Measurements from ENCODE around the gene TNN.
A peak's percentile ranks its signal among the peaks of the same experiment; 100 is the strongest.
"Not testable (repeated sequence)": the region's sequence is repeated elsewhere in the genome, so short reads cannot be mapped to it uniquely, and the experiment has no call there.

TNN gene

GRCh38 chr1:175072099-175072951, 4.7 kb downstream of the TNN start:
- DNase-seq (ENCODE audit: low read depth in 2 of 2) = peak in 1 of 2 donors; percentile 1

DNA sequence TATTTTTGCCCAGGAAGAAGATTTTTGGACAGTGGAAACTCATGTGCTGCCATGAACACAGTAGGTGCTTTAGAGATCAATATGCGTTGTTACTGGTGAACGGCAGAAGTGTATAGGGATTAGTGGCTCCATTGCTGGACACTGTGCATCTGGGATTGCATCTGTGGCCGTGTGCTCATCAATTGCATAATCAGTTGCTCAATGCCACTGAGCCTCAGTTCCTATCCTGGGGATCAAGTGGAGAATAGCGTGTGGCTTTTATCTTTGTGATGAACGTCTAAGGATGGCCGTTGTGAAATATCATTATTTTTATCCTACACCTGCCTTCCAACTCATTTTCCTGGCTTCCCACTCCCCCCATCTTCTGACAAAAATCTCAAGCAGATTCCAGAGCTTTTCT, 5.4 kb downstream of the TNN start:
- DNase-seq (ENCODE audit: low read depth in 2 of 2) = no peak

- no peak for DNase-seq (ENCODE audit: low read depth in 2 of 2)
Observed at GRCh38 chr1:175073633-175074032, 6.0 kb downstream of the TNN start.

DNA sequence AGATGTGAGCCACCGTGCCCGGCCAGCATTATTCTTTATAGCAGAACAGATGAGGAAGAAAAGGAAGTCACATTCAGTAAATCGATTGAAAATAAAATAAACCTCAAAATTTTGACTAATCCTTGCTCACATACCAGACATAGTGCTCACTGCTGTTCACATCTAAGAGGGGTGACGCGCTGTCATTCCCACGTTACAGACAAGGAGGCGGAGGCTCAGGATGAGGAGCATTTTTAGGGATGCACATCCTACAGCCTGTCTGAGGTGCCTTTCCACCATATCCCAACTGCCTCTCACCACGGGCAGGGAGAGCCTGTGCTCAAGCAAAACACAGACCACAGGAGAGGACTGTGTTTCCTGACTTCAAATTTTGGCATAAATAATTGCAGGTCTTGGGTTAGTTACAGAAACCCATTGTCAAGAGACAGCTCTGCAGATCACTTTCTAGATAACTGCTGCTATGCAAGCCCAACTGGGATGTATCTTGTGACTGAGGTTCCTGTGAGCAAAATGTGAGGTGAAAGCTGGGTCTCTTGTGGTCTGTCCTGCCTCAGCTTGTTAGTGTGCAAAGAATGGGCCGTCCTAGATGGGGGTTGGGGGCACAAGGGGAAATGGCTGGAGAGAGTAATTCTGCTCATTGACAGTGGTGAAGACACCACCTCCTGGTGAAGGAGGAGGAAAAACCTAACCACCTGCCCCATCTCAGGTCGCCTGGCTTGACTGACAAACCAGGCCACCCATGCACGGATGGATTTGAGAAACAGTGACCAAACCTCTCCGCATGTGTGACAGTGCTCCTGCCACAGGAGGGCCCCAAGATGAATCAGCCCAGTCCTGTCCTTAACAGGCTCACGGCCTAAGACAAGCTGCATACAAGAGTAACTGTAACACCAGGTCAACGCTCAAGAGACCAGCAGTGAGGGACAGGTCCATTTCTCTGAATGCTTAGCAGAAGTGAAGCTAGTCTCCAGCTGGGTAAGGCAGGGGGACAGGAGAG, 8.2 kb downstream of the TNN start:
- no peak for DNase-seq (ENCODE audit: low read depth in 2 of 2)

DNA sequence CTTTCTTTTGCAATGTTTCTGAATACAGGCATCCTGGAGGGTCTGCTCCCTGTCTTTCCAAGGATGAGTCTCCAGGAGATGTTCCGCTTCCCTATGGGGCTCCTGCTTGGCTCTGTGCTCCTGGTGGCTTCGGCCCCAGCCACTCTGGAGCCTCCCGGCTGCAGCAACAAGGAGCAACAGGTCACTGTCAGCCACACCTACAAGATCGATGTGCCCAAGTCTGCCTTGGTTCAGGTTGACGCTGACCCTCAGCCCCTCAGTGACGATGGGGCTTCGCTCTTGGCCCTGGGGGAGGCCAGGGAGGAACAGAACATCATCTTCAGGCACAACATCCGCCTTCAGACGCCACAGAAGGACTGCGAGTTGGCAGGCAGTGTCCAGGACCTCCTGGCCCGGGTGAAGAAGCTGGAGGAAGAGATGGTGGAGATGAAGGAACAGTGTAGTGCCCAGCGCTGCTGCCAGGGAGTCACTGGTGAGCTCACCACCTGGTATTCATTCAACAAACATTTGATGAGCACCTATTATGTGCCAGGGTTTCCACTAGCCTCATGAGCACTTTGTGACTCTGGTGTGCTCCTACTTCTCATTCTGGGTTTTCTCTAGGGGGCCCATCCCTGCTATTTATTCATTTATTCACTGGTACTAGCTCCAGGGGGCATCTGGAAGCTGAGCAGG, 9.9 kb downstream of the TNN start:
- DNase-seq (ENCODE audit: low read depth in 2 of 2) = no peak

DNA sequence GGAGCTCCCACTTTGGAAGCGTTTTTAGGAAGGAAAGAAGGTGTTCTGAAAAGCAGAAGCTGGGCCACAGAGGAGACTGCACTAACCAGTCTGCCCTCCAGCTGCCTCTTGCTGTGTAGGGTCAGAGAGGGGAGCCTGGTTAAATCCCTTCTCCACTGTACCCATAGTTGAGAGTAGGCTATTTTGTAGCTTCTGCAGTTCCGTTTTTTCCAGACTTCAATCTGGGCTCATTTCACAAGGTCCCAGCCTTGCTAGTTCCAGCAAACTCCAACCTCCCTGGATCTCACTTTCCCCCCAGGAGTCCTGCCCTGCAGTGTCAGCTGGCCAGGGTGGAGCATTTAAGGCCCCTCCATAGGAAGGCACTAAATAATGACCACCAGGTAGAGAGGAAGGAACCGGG, 11.0 kb downstream of the TNN start:
- DNase-seq (ENCODE audit: low read depth in 2 of 2) = no peak

DNA sequence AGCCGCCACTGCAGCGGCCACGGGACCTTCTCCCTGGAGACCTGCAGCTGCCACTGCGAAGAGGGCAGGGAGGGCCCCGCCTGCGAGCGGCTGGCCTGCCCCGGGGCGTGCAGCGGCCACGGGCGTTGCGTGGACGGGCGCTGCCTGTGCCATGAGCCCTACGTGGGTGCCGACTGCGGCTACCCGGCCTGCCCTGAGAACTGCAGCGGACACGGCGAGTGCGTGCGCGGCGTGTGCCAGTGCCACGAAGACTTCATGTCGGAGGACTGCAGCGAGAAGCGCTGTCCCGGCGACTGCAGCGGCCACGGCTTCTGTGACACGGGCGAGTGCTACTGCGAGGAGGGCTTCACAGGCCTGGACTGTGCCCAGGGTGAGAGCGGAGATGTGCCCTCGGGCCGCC, 11.7 kb downstream of the TNN start:
- no peak for DNase-seq (ENCODE audit: low read depth in 2 of 2)

DNA sequence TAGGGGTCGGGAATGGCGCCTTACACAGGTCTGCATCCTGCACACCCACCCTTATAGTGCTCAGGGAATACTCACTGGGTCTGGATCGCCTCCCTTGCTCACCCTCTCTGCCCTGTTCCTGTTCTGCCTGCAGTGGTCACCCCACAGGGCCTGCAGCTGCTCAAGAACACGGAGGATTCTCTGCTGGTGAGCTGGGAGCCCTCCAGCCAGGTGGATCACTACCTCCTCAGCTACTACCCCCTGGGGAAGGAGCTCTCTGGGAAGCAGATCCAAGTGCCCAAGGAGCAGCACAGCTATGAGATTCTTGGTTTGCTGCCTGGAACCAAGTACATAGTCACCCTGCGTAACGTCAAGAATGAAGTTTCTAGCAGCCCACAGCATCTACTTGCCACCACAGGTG, 12.4 kb downstream of the TNN start:
- no peak for DNase-seq (ENCODE audit: low read depth in 2 of 2)

DNA sequence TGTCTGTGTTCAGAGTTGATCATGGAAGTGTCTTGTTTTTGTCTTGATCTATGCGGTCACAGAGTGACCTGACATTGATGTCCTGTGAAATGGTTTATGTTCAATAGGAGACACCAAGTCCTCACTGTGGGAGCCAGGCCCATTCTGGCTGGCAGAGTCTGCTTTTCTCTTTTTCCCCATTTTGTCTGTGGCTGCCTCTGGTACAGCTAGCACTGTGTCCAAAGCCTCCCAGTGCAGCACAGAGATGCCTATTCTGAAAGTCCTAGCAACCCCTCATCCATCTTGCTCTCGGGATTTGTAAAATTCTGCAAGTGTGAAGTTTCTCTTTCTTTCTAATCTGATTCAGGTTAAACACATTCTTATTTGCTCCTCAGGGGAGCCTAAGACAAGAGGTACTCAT, 14.3 kb downstream of the TNN start:
- no peak for DNase-seq (ENCODE audit: low read depth in 2 of 2)

DNA sequence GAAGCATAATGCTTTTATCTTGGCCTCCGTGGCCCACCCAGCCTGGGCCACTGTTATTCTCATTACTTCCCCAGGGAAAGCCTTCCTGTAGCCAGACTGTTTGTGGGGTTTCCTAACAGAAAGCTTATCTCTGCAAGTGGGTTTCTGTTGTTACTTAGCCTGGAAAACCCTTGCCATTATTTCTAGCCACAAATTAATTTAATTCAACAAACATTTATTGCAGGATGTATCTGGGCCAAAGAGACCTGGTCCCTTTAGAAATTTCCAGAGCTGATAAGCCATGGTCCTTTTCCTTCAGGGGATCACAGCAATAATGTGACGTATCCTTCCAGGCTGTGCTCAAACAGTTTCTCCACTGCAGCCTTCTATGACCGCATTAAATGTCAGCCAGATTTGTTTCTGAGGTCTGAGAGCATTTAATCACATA, 20.9 kb downstream of the TNN start:
- no peak for DNase-seq (ENCODE audit: low read depth in 2 of 2)

DNA sequence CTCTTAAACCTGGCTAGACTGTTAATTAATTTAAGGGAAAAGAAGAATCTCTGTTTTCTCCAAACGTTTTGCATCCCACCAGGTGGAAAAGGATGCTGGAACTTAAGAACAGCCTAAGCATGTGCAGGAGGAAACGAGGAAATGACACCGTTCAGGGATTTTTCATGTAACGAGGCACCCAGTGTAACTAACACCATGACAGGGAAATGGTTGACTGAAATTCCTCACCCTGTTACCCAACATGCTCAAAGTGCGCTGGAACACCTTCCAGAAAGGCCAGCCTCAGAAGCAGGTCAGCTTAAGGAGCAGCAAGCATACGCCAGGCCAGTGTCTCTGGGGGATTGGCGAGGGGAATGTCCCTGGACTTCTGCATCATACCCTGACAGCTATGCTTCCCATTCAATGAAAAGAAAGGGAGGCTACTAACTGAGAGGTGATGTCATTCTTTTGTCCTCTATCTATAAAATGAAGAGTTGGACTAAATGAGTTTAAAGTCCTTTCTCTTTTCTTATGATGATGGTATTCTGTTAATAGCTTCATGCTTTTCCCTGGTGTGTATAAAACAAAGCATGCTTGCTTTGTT, 21.6 kb downstream of the TNN start:
- no peak for DNase-seq (ENCODE audit: low read depth in 2 of 2)

DNA sequence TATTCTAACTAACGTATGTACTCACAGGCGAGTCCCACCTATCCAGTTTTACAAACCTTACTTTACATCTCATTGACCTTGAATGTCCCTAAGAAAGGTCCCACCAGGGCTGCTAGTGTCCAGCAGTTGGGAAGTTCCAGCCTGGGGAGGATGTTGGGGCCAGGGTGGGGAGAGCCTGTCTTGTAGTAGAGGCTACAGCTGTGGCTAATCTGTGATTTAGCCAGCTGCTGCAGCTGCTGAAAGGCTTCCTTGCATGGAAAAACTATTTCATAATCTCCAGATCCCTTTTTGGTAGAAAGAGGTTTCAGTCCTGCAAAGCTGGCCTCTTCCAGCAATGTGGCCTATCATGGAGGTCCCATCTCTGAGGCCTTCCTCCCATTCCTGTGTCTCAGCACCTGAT, 23.1 kb downstream of the TNN start:
- DNase-seq (ENCODE audit: low read depth in 2 of 2) = no peak

DNA sequence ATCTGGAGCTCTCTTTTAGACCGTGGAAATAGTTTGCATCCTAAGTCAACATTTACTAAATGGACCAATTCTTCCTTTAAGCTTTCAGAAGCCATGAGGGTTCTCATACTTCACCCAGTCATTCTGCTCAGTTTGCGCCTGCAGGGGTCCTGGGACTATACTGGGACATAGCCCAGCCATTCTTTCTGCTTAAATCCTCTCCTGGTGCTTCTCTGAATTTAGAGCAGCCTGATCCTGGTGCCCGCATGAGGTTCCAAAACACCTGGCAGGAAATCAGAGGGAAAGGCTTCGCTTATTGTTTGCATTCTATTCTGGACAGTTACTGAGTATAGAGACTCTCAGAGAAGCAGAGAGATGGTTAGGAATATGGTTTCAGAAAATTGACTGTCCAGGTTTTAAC, 27.0 kb downstream of the TNN start:
- no peak for DNase-seq (ENCODE audit: low read depth in 2 of 2)

DNA sequence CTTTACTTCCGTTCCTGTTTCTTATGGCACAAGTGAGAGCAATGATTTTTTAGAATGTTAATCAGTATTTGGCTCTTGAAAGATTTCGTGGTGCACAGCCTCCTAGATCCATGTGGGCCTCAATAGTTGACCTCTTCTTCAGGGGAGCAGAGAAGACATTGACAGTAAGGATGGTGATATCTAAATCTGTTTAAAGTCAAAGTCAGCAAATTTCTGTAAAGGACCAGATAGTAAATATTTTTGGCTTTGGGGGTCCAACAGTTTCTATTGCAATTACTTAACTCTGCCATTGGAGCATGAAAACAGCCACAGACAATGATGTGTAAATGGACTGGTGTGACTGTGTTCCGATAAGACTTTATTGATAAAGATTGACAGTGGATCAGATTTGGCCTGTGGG, 27.4 kb downstream of the TNN start:
- no peak for DNase-seq (ENCODE audit: low read depth in 2 of 2)

DNA sequence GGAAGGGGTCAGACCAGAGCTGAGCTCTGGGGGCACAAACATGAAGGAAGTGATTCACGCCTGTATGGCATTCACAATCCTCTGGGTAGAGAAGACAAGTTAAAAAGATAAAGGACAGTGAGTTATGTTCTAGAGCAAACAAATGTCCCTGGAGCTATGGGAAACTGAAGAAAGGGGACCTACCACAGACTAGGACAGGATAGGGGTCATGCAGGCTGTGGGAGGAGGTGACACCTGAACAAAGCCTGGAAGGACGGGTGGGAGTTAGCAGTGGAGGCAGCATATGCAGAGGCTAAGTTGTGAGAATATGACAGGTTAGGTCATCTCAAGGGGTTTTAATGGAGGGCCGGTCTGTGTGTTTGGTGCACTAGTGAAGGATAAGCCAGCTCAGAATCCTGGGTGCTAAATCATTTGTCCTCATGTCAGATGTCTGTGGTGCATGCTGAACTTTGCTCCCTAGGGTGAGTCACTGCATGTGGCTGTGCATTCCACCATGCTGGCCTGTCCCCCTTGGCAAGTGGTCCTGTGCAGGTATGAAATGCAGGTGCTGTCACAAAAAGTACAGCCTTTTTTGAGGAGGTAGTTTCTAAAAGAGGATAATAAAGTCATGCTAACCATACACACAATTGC, 28.5 kb downstream of the TNN start:
- DNase-seq (ENCODE audit: low read depth in 2 of 2) = no peak

DNA sequence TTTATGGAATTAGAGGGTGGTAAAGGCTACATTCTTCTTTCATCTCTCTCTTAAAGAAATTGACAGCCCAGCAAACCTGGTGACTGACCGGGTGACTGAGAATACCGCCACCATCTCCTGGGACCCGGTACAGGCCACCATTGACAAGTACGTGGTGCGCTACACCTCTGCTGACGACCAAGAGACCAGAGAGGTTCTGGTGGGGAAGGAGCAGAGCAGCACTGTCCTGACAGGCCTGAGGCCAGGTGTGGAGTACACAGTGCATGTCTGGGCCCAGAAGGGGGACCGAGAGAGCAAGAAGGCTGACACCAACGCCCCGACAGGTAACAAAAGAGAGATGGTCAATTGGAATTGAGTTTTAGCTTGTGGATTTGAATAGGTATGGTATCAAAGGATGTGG, 29.7 kb downstream of the TNN start:
- DNase-seq (ENCODE audit: low read depth in 2 of 2) = no peak

DNA sequence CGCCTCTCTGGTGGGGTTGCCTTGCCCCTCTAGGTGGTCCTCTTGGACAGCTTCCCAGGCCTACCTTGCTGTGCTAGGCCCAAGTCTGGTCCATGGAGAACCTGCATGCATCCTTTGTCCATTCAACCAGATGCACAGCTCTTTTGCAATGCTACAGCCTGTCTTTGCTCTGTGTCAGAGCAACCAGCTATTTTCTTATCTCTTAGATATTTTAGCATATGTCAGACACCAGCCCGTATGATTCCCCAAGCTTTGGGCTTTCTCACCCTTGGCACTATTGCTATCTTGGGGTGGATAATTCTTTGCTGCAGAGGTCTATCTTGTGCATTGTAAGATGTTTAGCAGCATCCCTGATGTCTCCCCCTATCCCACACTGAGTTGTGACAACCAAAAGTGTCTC, 32.3 kb downstream of the TNN start:
- no peak for DNase-seq (ENCODE audit: low read depth in 2 of 2)

- DNase-seq (ENCODE audit: low read depth in 2 of 2) = not testable (repeated sequence)
Observed at GRCh38 chr1:175102166-175102565, 34.5 kb downstream of the TNN start.

DNA sequence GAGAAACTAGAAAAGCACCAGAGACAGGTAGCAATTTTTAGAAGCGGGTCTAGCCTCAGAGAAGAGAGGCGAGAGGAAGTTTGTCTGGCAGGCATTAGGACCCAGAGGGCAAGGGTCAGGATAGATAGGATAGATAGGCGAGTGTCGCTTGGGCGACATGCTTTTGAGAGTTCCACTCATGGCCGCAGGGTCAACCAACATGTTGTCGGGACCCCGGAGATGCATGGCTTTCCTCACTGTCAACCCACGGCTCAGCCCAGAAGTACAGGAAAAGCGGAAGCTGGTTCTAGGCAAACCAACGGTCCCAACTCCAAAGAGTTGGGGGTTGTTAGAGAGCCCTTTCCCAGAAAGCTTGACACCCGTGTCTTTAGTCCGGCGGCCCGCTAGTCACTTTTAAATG, 38.9 kb downstream of the TNN start:
- DNase-seq (ENCODE audit: low read depth in 2 of 2) = not testable (repeated sequence)

GRCh38 chr1:175108331-175108820, 40.7 kb downstream of the TNN start:
- not testable (repeated sequence) for DNase-seq (ENCODE audit: low read depth in 2 of 2)

DNA sequence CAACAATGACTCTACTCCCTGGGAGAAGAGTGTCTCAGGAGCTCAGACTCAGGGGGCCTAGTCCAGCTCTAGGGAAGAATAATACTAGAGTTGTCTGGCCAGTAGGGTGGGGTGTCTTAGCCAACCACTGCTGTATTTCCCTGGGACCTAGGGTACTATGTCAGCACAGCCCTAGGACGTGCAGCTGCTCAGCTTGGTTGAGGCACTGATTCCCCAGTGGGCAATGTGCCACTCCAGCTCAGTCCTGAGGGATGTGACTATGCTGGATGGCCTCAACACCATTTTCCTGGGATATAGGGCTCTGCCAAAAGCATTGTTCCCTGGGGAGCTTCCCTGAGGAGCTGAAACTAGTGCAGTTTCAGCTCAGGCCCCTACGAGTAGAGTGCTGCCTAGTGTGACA, 47.4 kb downstream of the TNN start:
- DNase-seq (ENCODE audit: low read depth in 2 of 2) = no peak
